ENCODE measurements around the gene RPL4. TPM values are rescaled to one million over a fixed set of nuclear protein-coding genes. Genes with fewer than 3 reads are reported as not detected.
"Not testable (repeated sequence)": the region's sequence is repeated elsewhere in the genome, so short reads cannot be mapped to it uniquely, and the experiment has no call there.

Gene RPL4
- total RNA-seq, 1 donor from 2014 or later: 3,670 TPM

GRCh38 chr15:66462627-66463026 is 42.0 kb downstream of the RPL4 start:
- H3K4me3 ChIP-seq: no peak overlapping the region
- H3K9me3 ChIP-seq: no peaks in the 10 kb centered on the region
- DNase-seq (ENCODE audit: extremely low spot score in 2 of 2): no peak
- H3K4me1 ChIP-seq: no peaks in the 10 kb centered on the region
- H3K27me3 ChIP-seq: no peaks in the 10 kb centered on the region
- H3K36me3 ChIP-seq: no peaks in the 10 kb centered on the region
- no peak overlapping the region for H3K27ac ChIP-seq
- TF ChIP-seq CTCF (IDR thresholded peaks at IDR 0.05) (no peak), POLR2AphosphoS5 (IDR thresholded peaks at IDR 0.05; ENCODE audit: insufficient read depth in 1 of 2, low read depth in 1 of 2) (no peak), POLR2A (IDR thresholded peaks at IDR 0.05) (no peak)
- intact Hi-C loops (cut with DNase I): no loop called here

GRCh38 chr15:66461917-66462316 is 42.7 kb downstream of the RPL4 start:
- Histone ChIP-seq H3K27me3 (no peaks in the 10 kb centered on the region), H3K9me3 (no peaks in the 10 kb centered on the region), H3K36me3 (no peaks in the 10 kb centered on the region), H3K4me3 (no peak overlapping the region), H3K27ac (no peak overlapping the region), H3K4me1 (no peaks in the 10 kb centered on the region)
- no peak for TF ChIP-seq POLR2A (IDR thresholded peaks at IDR 0.05)
- no peak for TF ChIP-seq CTCF (IDR thresholded peaks at IDR 0.05)
- TF ChIP-seq POLR2AphosphoS5 (IDR thresholded peaks at IDR 0.05; ENCODE audit: insufficient read depth in 1 of 2, low read depth in 1 of 2): no peak
- intact Hi-C loops (cut with DNase I): no loop called here
- DNase-seq (ENCODE audit: extremely low spot score in 2 of 2): no peak

GRCh38 chr15:66461294-66461693 is 43.4 kb downstream of the RPL4 start:
- H3K27ac ChIP-seq; H3K9me3 ChIP-seq; H3K4me1 ChIP-seq; H3K27me3 ChIP-seq; intact Hi-C loops (cut with DNase I); H3K36me3 ChIP-seq; DNase-seq (ENCODE audit: extremely low spot score in 2 of 2); H3K4me3 ChIP-seq: not testable (repeated sequence)

- H3K36me3 ChIP-seq: no peaks in the 10 kb centered on the region
- H3K4me3 ChIP-seq: no peak overlapping the region
- no peaks in the 10 kb centered on the region for H3K9me3 ChIP-seq
- H3K27ac ChIP-seq: no peak overlapping the region
- no peaks in the 10 kb centered on the region for H3K4me1 ChIP-seq
- intact Hi-C loops (cut with DNase I): no loop called here
- no peak for DNase-seq (ENCODE audit: extremely low spot score in 2 of 2)
- TF ChIP-seq POLR2AphosphoS5 (IDR thresholded peaks at IDR 0.05; ENCODE audit: insufficient read depth in 1 of 2, low read depth in 1 of 2): no peak
- TF ChIP-seq CTCF (IDR thresholded peaks at IDR 0.05): no peak
- no peak for TF ChIP-seq POLR2A (IDR thresholded peaks at IDR 0.05)
- no peaks in the 10 kb centered on the region for H3K27me3 ChIP-seq
These were observed 44.6 kb downstream of the RPL4 start for GRCh38 chr15:66459818-66460615.

GRCh38 chr15:66456211-66456610 is 48.4 kb downstream of the RPL4 start:
- Histone ChIP-seq H3K4me3 (no peak overlapping the region), H3K27me3 (no peaks in the 10 kb centered on the region), H3K36me3 (no peaks in the 10 kb centered on the region), H3K9me3 (no peaks in the 10 kb centered on the region), H3K4me1 (no peaks in the 10 kb centered on the region), H3K27ac (no peak overlapping the region)
- TF ChIP-seq POLR2A (IDR thresholded peaks at IDR 0.05) (no peak), POLR2AphosphoS5 (IDR thresholded peaks at IDR 0.05; ENCODE audit: insufficient read depth in 1 of 2, low read depth in 1 of 2) (no peak), CTCF (IDR thresholded peaks at IDR 0.05) (no peak)
- intact Hi-C loops (cut with DNase I): no loop called here
- DNase-seq (ENCODE audit: extremely low spot score in 2 of 2): no peak

All from vagina (tissue), 2 donors.